Measurements from ENCODE around the gene ABCF2.

DNA sequence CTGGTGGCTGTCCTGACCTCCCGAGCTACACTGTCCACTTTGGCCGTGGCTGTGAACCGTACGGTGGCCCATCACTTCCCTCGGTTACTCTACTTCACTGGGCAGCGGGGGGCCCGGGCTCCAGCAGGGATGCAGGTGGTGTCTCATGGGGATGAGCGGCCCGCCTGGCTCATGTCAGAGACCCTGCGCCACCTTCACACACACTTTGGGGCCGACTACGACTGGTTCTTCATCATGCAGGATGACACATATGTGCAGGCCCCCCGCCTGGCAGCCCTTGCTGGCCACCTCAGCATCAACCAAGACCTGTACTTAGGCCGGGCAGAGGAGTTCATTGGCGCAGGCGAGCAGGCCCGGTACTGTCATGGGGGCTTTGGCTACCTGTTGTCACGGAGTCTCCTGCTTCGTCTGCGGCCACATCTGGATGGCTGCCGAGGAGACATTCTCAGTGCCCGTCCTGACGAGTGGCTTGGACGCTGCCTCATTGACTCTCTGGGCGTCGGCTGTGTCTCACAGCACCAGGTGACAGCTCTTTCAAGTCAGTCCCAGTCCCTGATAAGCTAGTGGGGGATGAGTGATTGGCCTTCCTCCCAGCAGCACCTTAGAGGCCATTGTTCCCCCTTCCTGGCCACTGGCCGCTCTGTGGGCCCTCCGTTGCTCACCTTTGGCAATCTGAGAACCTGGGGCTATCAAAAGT, 8.2 kb upstream of the ABCF2 start:
- TF ChIP-seq, protein P1, sequence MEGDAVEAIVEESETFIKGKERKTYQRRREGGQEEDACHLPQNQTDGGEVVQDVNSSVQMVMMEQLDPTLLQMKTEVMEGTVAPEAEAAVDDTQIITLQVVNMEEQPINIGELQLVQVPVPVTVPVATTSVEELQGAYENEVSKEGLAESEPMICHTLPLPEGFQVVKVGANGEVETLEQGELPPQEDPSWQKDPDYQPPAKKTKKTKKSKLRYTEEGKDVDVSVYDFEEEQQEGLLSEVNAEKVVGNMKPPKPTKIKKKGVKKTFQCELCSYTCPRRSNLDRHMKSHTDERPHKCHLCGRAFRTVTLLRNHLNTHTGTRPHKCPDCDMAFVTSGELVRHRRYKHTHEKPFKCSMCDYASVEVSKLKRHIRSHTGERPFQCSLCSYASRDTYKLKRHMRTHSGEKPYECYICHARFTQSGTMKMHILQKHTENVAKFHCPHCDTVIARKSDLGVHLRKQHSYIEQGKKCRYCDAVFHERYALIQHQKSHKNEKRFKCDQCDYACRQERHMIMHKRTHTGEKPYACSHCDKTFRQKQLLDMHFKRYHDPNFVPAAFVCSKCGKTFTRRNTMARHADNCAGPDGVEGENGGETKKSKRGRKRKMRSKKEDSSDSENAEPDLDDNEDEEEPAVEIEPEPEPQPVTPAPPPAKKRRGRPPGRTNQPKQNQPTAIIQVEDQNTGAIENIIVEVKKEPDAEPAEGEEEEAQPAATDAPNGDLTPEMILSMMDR (IDR thresholded peaks at IDR 0.05 in 8 of 11, conservative IDR thresholded peaks at IDR 0.05 in 3 of 11): no peak
- no peak for TF ChIP-seq POLR2A (IDR thresholded peaks at IDR 0.05)

Measured in spleen (tissue), 7 donors.